Neural progenitor cell (in vitro differentiated cells): ENCODE data around the gene TMEM134. TPM values are rescaled to one million over a fixed set of nuclear protein-coding genes. Genes with fewer than 3 reads are reported as not detected.

ENCODE experiments used
- DNase-seq: peaks from one replicate; pipeline ENCODE4 v3.0.0-alpha.2; 2016; ENCODE audit warnings: low spot score
- H2AFZ ChIP-seq: fragments of 200-600 bp; sonication (generic); replicated peaks from 2 replicates; pipeline ENCODE4 v1.6.1; 2016; ENCODE audit warnings: antibody characterized with exemption
- H3F3A ChIP-seq: fragments of 200-600 bp; sonication (generic); 2 replicates; pipeline ENCODE4 v1.6.1; 2016; ENCODE audit warnings: antibody characterized with exemption, low read depth
- H3K27ac ChIP-seq: fragments of 200-600 bp; sonication (generic); 2 replicates; pipeline ENCODE4 v1.5.1; 2016; ENCODE audit warnings: mild to moderate bottlenecking
- H3K27me3 ChIP-seq: fragments of 200-600 bp; sonication (generic); 2 replicates; pipeline ENCODE4 v1.6.1; 2016; ENCODE audit warnings: mild to moderate bottlenecking, moderate library complexity
- H3K36me3 ChIP-seq: fragments of 200-600 bp; sonication (generic); 2 replicates; pipeline ENCODE4 v1.5.1; 2016
- H3K4me1 ChIP-seq: fragments of 200-600 bp; sonication (generic); 2 replicates; pipeline ENCODE4 v1.6.1; 2016; ENCODE audit warnings: mixed run types
- H3K4me2 ChIP-seq: fragments of 200-600 bp; sonication (generic); 2 replicates; pipeline ENCODE4 v1.6.1; 2016
- H3K4me3 ChIP-seq: fragments of 200-600 bp; sonication (generic); 2 replicates; pipeline ENCODE4 v1.5.1; 2016
- H3K79me2 ChIP-seq: fragments of 200-600 bp; sonication (generic); 2 replicates; pipeline ENCODE4 v1.6.1; 2016; ENCODE audit warnings: low read depth
- H3K9ac ChIP-seq: fragments of 200-600 bp; sonication (generic); 2 replicates; pipeline ENCODE4 v1.6.1; 2016
- H3K9me3 ChIP-seq: fragments of 200-600 bp; sonication (generic); 2 replicates; pipeline ENCODE4 v1.5.1; 2016; ENCODE audit warnings: low read depth
- H4K20me1 ChIP-seq: fragments of 200-600 bp; sonication (generic); 2 replicates; pipeline ENCODE4 v1.6.1; 2016; ENCODE audit warnings: low read depth
- H3K27ac Mint-ChIP-seq: 3 replicates; pipeline ENCODE4 v1.8.0; 2021; ENCODE audit warnings: mixed read lengths
- H3K27me3 Mint-ChIP-seq: 2 replicates; pipeline ENCODE4 v1.8.0; 2022; ENCODE audit warnings: low read depth, mild to moderate bottlenecking, inconsistent platforms, moderate library complexity, mixed read lengths; ENCODE audit not compliant: insufficient read depth
- H3K36me3 Mint-ChIP-seq: 3 replicates; pipeline ENCODE4 v1.8.0; 2021; ENCODE audit warnings: mixed read lengths
- H3K4me1 Mint-ChIP-seq: 3 replicates; pipeline ENCODE4 v1.8.0; 2021; ENCODE audit warnings: mixed read lengths
- H3K4me3 Mint-ChIP-seq: 3 replicates; pipeline ENCODE4 v1.8.0; 2021; ENCODE audit warnings: mild to moderate bottlenecking, moderate library complexity, mixed read lengths
- H3K9me3 Mint-ChIP-seq: 3 replicates; pipeline ENCODE4 v1.8.0; 2020; ENCODE audit warnings: mixed read lengths
- EZH2 ChIP-seq: fragments of 200-600 bp; sonication (generic); IDR thresholded peaks from 2 replicates; pipeline ENCODE4 v1.6.1; 2017; ENCODE audit warnings: antibody characterized with exemption, mild to moderate bottlenecking, moderate library complexity
- EZH2phosphoT487 ChIP-seq: fragments of 200-600 bp; sonication (generic); IDR thresholded peaks from 2 replicates; pipeline ENCODE4 v1.6.1; 2017; ENCODE audit warnings: antibody characterized with exemption
- total RNA-seq: library from RNA; depleted of rRNA; stranded (reverse); fragments of >200 nt; gene quantifications from 2 replicates; pipeline ENCODE4 v1.2.3, GENCODE V29; 2015; ENCODE audit warnings: low replicate concordance
- TF ChIP-seq, protein P1 (sequence below): fragments of 200-600 bp; sonication (generic); IDR thresholded peaks from 2 replicates; pipeline ENCODE4 v1.5.1; 2017; ENCODE audit warnings: antibody characterized with exemption, mild to moderate bottlenecking

TMEM134 gene
- total RNA-seq, 1 donor from 2014 or later, result 68.1 TPM

DNA sequence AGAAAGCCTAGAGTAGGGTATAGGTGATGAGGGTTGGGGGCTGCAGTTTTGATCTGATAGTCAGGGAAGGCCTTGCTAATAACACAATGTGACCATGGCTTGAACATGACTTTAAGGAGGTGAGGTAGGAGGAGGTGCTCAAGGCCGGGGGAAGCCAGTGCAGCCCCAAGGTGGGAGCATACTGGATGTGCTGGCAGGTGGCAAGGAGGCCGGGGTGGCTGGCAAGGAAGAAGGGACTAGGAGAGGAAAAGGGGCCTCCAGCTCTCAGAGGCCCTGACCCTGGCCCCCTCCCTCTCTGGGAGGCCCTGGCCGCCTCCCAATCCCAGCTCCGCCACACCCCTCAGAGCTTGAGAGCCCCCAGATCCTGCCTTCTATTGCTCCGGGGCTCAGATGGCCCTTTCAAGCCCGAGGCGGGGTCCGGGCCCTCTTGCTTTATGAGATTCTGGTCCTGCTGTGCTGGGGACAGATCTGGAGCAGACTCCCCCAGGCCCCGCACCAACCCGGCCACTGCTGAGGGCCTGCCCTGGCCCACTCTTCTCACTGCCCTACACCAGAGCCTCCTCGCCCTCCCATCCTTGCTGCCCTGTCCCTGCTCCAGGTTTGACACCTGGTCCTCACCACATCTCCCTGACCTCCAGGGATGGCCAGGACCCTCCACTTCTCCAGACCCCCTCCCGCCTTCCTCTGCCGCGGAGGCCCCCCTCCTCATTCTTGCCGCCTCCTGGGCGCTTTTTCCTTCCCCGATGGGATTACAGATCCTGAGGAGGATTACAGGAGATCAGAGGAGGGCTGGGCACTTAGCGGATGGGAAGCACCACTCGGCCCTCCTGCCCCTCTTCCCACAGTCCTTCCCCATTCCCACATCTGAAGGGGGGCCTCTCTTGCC is 34.3 kb upstream of the TMEM134 start:
- TF ChIP-seq, protein P1, sequence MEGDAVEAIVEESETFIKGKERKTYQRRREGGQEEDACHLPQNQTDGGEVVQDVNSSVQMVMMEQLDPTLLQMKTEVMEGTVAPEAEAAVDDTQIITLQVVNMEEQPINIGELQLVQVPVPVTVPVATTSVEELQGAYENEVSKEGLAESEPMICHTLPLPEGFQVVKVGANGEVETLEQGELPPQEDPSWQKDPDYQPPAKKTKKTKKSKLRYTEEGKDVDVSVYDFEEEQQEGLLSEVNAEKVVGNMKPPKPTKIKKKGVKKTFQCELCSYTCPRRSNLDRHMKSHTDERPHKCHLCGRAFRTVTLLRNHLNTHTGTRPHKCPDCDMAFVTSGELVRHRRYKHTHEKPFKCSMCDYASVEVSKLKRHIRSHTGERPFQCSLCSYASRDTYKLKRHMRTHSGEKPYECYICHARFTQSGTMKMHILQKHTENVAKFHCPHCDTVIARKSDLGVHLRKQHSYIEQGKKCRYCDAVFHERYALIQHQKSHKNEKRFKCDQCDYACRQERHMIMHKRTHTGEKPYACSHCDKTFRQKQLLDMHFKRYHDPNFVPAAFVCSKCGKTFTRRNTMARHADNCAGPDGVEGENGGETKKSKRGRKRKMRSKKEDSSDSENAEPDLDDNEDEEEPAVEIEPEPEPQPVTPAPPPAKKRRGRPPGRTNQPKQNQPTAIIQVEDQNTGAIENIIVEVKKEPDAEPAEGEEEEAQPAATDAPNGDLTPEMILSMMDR, result no peak
- no peak for TF ChIP-seq EZH2
- no peaks in the 10 kb centered on the region for H3K9me3 ChIP-seq

DNA sequence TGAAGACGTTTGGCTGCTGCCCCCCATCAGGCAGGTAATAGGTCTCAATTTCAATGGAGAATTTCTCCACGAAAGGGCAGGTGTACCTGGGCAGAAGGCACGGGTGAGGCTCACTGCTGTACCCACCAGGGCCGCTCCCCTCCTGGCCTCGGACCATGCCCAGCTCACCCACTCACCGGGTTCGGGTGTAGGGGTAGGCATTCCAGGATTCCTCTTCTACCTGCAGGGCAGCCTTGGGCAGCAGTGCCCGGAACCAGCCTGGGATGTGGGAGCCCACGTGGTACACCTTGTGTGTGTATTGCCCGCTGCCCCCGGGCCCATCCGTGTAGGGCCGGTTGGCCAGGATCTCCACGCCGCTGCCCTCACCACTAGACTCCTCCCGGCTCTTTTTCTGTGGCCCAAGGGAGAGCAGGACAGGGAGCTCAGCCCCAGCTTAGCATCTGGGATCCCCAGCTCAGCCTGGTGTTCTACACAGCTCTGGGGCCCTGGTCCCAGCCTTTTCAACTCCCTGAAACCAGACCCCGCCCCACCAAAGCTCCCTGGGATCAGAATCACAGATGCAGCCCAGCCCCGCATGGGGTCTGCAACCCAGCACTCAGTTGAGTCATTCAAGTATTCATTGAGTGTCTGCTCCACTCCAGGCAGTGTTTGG is 33.4 kb upstream of the TMEM134 start:
- H3K27ac Mint-ChIP-seq, result no peak overlapping the region
- H3K9me3 Mint-ChIP-seq, result no peaks in the 10 kb centered on the region
- no peaks in the 10 kb centered on the region for H3K9me3 ChIP-seq
- DNase-seq, result no peak
- H3K27me3 ChIP-seq, result peaks cover 11% of the 10 kb centered on the region
- TF ChIP-seq EZH2phosphoT487, result no peak
- peaks cover 48% of the 10 kb centered on the region for H4K20me1 ChIP-seq
- H3K4me3 Mint-ChIP-seq, result peak overlapping the region; percentile 75
- H3K4me1 Mint-ChIP-seq, result peaks cover 23% of the 10 kb centered on the region
- H3K79me2 ChIP-seq, result peaks cover 8% of the 10 kb centered on the region
- H3K9ac ChIP-seq, result no peak overlapping the region
- H3K36me3 Mint-ChIP-seq, result peaks cover 12% of the 10 kb centered on the region
- no peak overlapping the region for H3K4me2 ChIP-seq
- H3K4me3 ChIP-seq, result no peak overlapping the region
- peaks cover 4% of the 10 kb centered on the region for H3K27me3 Mint-ChIP-seq
- H3K36me3 ChIP-seq, result no peaks in the 10 kb centered on the region
- peaks cover 22% of the 10 kb centered on the region for H3K4me1 ChIP-seq
- no peak overlapping the region for H2AFZ ChIP-seq
- no peak overlapping the region for H3K27ac ChIP-seq
- H3F3A ChIP-seq, result peaks cover 36% of the 10 kb centered on the region

More for the DNA sequence above, 34.3 kb upstream of the TMEM134 start:
- Histone ChIP-seq H3K4me1 (peaks cover 23% of the 10 kb centered on the region), H4K20me1 (peaks cover 51% of the 10 kb centered on the region), H3K27me3 (peaks cover 11% of the 10 kb centered on the region), H3F3A (peaks cover 41% of the 10 kb centered on the region), H3K4me2 (peak overlapping the region; percentile 89), H3K27ac (no peak overlapping the region), H3K36me3 (no peaks in the 10 kb centered on the region), H2AFZ (peak overlapping the region; percentile 29), H3K4me3 (peak overlapping the region; percentile 71), H3K9ac (no peak overlapping the region), H3K79me2 (peaks cover 9% of the 10 kb centered on the region)
- peaks cover 12% of the 10 kb centered on the region for H3K36me3 Mint-ChIP-seq
- H3K27ac Mint-ChIP-seq, result no peak overlapping the region
- H3K4me3 Mint-ChIP-seq, result peak overlapping the region; percentile 75
- H3K27me3 Mint-ChIP-seq, result peaks cover 4% of the 10 kb centered on the region
- H3K4me1 Mint-ChIP-seq, result peaks cover 23% of the 10 kb centered on the region
- DNase-seq, result peak; percentile 62
- no peaks in the 10 kb centered on the region for H3K9me3 Mint-ChIP-seq

DNA sequence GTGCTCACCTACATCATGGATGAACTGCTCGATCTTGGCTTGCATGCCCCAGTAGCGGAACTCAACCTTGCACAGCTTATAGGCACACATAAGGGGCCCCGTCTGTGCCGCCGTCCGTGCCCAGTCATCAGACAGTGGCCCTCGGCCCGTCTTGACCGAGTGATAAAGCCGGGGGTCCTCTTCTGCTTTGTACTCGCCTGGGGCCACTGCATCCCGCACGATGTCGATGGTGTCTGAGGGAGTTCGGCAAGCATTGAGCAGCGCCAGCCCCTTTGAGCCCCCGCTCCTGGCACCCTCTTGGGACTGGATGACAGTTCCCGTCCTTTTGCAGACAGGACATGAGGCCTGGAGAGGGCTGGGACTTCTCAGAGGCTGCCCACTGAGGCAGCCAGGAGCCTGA is 32.8 kb upstream of the TMEM134 start:
- Histone ChIP-seq H3K27ac (no peak overlapping the region), H3K4me2 (no peak overlapping the region), H3K4me1 (peaks cover 16% of the 10 kb centered on the region), H3K36me3 (no peaks in the 10 kb centered on the region), H3K9me3 (no peaks in the 10 kb centered on the region), H3F3A (peaks cover 30% of the 10 kb centered on the region), H3K4me3 (no peak overlapping the region), H2AFZ (no peak overlapping the region), H3K79me2 (peaks cover 2% of the 10 kb centered on the region), H3K27me3 (peaks cover 11% of the 10 kb centered on the region), H3K9ac (no peak overlapping the region), H4K20me1 (peaks cover 42% of the 10 kb centered on the region)
- Mint-ChIP-seq H3K9me3 (no peaks in the 10 kb centered on the region), H3K27ac (no peak overlapping the region), H3K27me3 (peaks cover 4% of the 10 kb centered on the region), H3K4me3 (no peak overlapping the region), H3K36me3 (peaks cover 12% of the 10 kb centered on the region), H3K4me1 (peaks cover 19% of the 10 kb centered on the region)
- no peak for DNase-seq
- TF ChIP-seq, protein P1, result no peak
- no peak for TF ChIP-seq EZH2phosphoT487
- no peak for TF ChIP-seq EZH2
